IMR-90 (cell line): Measurements from ENCODE around the gene ASRGL1. TPM values are rescaled to one million over a fixed set of nuclear protein-coding genes. Genes with fewer than 3 reads are reported as not detected.

Experiments
- ATAC-seq: fragments of 200-7000 bp; cut with Tn5 transposase; 2 replicates; pipeline ENCODE4 v1.9.1; 2020; ENCODE audit warnings: low read depth, mild to moderate bottlenecking, moderate library complexity
- BruUV-seq: library from RNA; stranded (reverse); fragments of 400-500 nt; replicated peaks from 2 replicates; lab custom pipeline; 2021; lab: Mats Ljungman, UMichigan
- CTCF ChIA-PET: fragments of 300-600 bp; formaldehyde crosslinking; extraction: SDS; loops from one replicate; lab custom pipeline; 2021; ENCODE audit warnings: antibody characterized with exemption; lab: Yijun Ruan, JAX
- POLR2A ChIA-PET: fragments of 300-600 bp; sonication (Branson Sonifier 250); formaldehyde crosslinking; loops from one replicate; lab custom pipeline; 2022; ENCODE audit warnings: antibody characterized with exemption; ENCODE audit not compliant: unreplicated experiment; lab: Charles Lee
- DNase-seq: peaks from one replicate; pipeline ENCODE4 v3.0.0; 2013
- H2AFZ ChIP-seq: replicated peaks from 2 replicates; pipeline ENCODE3; 2013; ENCODE audit warnings: low read length, mild to moderate bottlenecking; ENCODE audit not compliant: poor library complexity
- H2AK5ac ChIP-seq: 2 replicates; pipeline ENCODE4 v1.6.1; 2013; ENCODE audit warnings: low read depth, low read length, inconsistent platforms
- H2AK9ac ChIP-seq: replicated peaks from 2 replicates; pipeline ENCODE3; 2013; ENCODE audit warnings: mild to moderate bottlenecking, low read depth, low read length, moderate library complexity; ENCODE audit not compliant: poor library complexity
- H2BK120ac ChIP-seq: 2 replicates; pipeline ENCODE4 v1.6.1; 2013; ENCODE audit warnings: low read depth, low read length, inconsistent platforms
- H2BK15ac ChIP-seq: 3 replicates; pipeline ENCODE4 v1.6.1; 2013; ENCODE audit warnings: low read depth, low read length, inconsistent platforms
- H2BK20ac ChIP-seq: 2 replicates; pipeline ENCODE4 v1.6.1; 2013; ENCODE audit warnings: low read depth, mild to moderate bottlenecking, inconsistent platforms, low read length, moderate library complexity
- H2BK5ac ChIP-seq: 2 replicates; pipeline ENCODE4 v1.6.1; 2013; ENCODE audit warnings: mild to moderate bottlenecking, low read depth, low read length, inconsistent platforms; ENCODE audit not compliant: poor library complexity, severe bottlenecking
- H3K14ac ChIP-seq: replicated peaks from 2 replicates; pipeline ENCODE4 v1.6.1; 2013; ENCODE audit warnings: low read depth, low read length, inconsistent platforms
- H3K18ac ChIP-seq: 2 replicates; pipeline ENCODE4 v1.6.1; 2013; ENCODE audit warnings: low read depth, low read length, control low read depth
- H3K23ac ChIP-seq: 2 replicates; pipeline ENCODE4 v1.6.1; 2013; ENCODE audit warnings: low read depth, low read length, inconsistent platforms
- H3K27ac ChIP-seq: 2 replicates; pipeline ENCODE4 v1.5.1; 2013; ENCODE audit warnings: mild to moderate bottlenecking, control low read depth, low read length; ENCODE audit not compliant: insufficient read depth
- H3K27me3 ChIP-seq: 2 replicates; pipeline ENCODE4 v1.6.1; 2013; ENCODE audit warnings: low read length; ENCODE audit not compliant: control insufficient read depth, insufficient read depth
- H3K36me3 ChIP-seq: 2 replicates; pipeline ENCODE4 v1.6.1; 2013; ENCODE audit warnings: low read length, mixed read lengths; ENCODE audit not compliant: control insufficient read depth, insufficient read depth
- H3K4ac ChIP-seq: 2 replicates; pipeline ENCODE4 v1.6.1; 2013; ENCODE audit warnings: low read depth, low read length, inconsistent platforms
- H3K4me1 ChIP-seq: 2 replicates; pipeline ENCODE4 v1.6.1; 2013; ENCODE audit warnings: low read length, mixed read lengths; ENCODE audit not compliant: control insufficient read depth, insufficient read depth
- H3K4me2 ChIP-seq: 2 replicates; pipeline ENCODE4 v1.6.1; 2013; ENCODE audit warnings: low read depth, mild to moderate bottlenecking, control low read depth, low read length, moderate library complexity
- H3K4me3 ChIP-seq: 2 replicates; pipeline ENCODE4 v1.5.1; 2013; ENCODE audit warnings: low read depth, mild to moderate bottlenecking, control low read depth, low read length, moderate library complexity; ENCODE audit not compliant: insufficient read depth
- H3K56ac ChIP-seq: 2 replicates; pipeline ENCODE4 v1.6.1; 2013; ENCODE audit warnings: low read length, inconsistent platforms; ENCODE audit not compliant: insufficient read depth; ENCODE audit errors: extremely low read depth
- H3K79me1 ChIP-seq, 2 experiments: 2 replicates each; pipeline ENCODE4 v1.6.1; 2013; ENCODE audit warnings: low read length in 2 of 2, inconsistent platforms in 1 of 2, low read depth in 1 of 2
- H3K9ac ChIP-seq: 2 replicates; pipeline ENCODE4 v1.6.1; 2013; ENCODE audit warnings: low read depth, low read length, control low read depth
- H3K9me1 ChIP-seq: 2 replicates; pipeline ENCODE4 v1.6.1; 2013; ENCODE audit warnings: low read length, inconsistent platforms; ENCODE audit not compliant: insufficient read depth
- H3K9me3 ChIP-seq: 2 replicates; pipeline ENCODE4 v1.6.1; 2013; ENCODE audit warnings: low read length; ENCODE audit not compliant: control insufficient read depth, insufficient read depth
- H4K20me1 ChIP-seq: 2 replicates; pipeline ENCODE4 v1.6.1; 2013; ENCODE audit warnings: low read length, inconsistent platforms; ENCODE audit not compliant: insufficient read depth
- H4K5ac ChIP-seq: 2 replicates; pipeline ENCODE4 v1.6.1; 2013; ENCODE audit warnings: mild to moderate bottlenecking, low read depth, low read length, control low read depth
- H4K8ac ChIP-seq, 2 experiments: 2 replicates each; pipeline ENCODE4 v1.6.1; 2013; ENCODE audit warnings: low read depth in 2 of 2, low read length in 2 of 2, control low read depth in 1 of 2, inconsistent platforms in 1 of 2
- H4K91ac ChIP-seq: 2 replicates; pipeline ENCODE4 v1.6.1; 2013; ENCODE audit warnings: low read depth, low read length, inconsistent platforms; ENCODE audit not compliant: insufficient read depth
- BHLHE40 ChIP-seq: fragments of 150-350 bp; IDR thresholded peaks from 2 replicates; pipeline ENCODE4 v1.6.1; 2016; ENCODE audit warnings: mild to moderate bottlenecking, low read depth, low read length
- CEBPB ChIP-seq: IDR thresholded peaks from 2 replicates; pipeline ENCODE4 v1.6.1; 2012; ENCODE audit warnings: low read depth, low read length, improper control_type of control experiment
- CHD1 ChIP-seq: IDR thresholded peaks from 2 replicates; pipeline ENCODE4 v1.6.1; 2012; ENCODE audit warnings: low read depth, low read length, improper control_type of control experiment
- FOS ChIP-seq: fragments of 150-350 bp; IDR thresholded peaks from 2 replicates; pipeline ENCODE4 v1.6.1; 2016; ENCODE audit warnings: low read depth, low read length
- MAFK ChIP-seq: IDR thresholded peaks from 2 replicates; pipeline ENCODE4 v1.6.1; 2012; ENCODE audit warnings: low read depth, low read length, improper control_type of control experiment
- MAZ ChIP-seq: IDR thresholded peaks from 2 replicates; pipeline ENCODE4 v1.6.1; 2012; ENCODE audit warnings: low read depth, mild to moderate bottlenecking, low read length, improper control_type of control experiment, moderate library complexity, borderline replicate concordance
- POLR2A ChIP-seq: IDR thresholded peaks from 2 replicates; pipeline ENCODE4 v1.6.1; 2012; ENCODE audit warnings: mild to moderate bottlenecking, low read depth, low read length
- RAD21 ChIP-seq: IDR thresholded peaks from 2 replicates; pipeline ENCODE4 v1.6.1; 2012; ENCODE audit warnings: low read length, improper control_type of control experiment
- RCOR1 ChIP-seq: IDR thresholded peaks from 2 replicates; pipeline ENCODE4 v1.6.1; 2012; ENCODE audit warnings: mild to moderate bottlenecking, low read length, improper control_type of control experiment; ENCODE audit not compliant: insufficient replicate concordance
- RFX5 ChIP-seq: IDR thresholded peaks from 2 replicates; pipeline ENCODE4 v1.8.0; 2012; ENCODE audit warnings: low read depth, mild to moderate bottlenecking, low read length, moderate library complexity
- SMC3 ChIP-seq: fragments of 150-350 bp; IDR thresholded peaks from 2 replicates; pipeline ENCODE4 v1.6.1; 2016; ENCODE audit warnings: low read depth, mild to moderate bottlenecking, antibody characterized with exemption, low read length, moderate library complexity
- dilution Hi-C: fragments of 300-500 bp; cut with HindIII; formaldehyde crosslinking; loops from one replicate; pipeline ENCODE4 v1.14.3; 2018; ENCODE audit warnings: low sequenced_read_pairs; ENCODE audit not compliant: unreplicated experiment
- in situ Hi-C: fragments of 300-500 bp; cut with MboI; formaldehyde crosslinking; loops from 3 replicates; pipeline ENCODE4 v1.14.3; 2019; ENCODE audit warnings: low sequenced_read_pairs, inconsistent platforms, mixed read lengths
- intact Hi-C: fragments of 100-400 bp; cut with micrococcal nuclease; formaldehyde crosslinking; loops from 2 replicates; pipeline ENCODE4 v1.10.0; 2022
- polyA plus RNA-seq, 3 experiments: library from polyadenylated mRNA; depleted of rRNA; stranded (reverse); fragments of >200 nt; gene quantifications; 2 replicates each; pipeline ENCODE4 v1.2.3, GENCODE V29; 2012; ENCODE audit warnings: low replicate concordance in 1 of 3
- total RNA-seq: library from RNA; depleted of rRNA; stranded (reverse); fragments of >200 nt; gene quantifications from 2 replicates; pipeline ENCODE4 v1.2.3, GENCODE V29; 2012
- TF ChIP-seq, protein P1 (sequence below): fragments of 150-350 bp; IDR thresholded peaks from 2 replicates; pipeline ENCODE4 v1.6.1; 2017; ENCODE audit warnings: mild to moderate bottlenecking, antibody characterized with exemption, low read length, low read depth
- TF ChIP-seq, protein P2 (sequence below): conservative IDR thresholded peaks from 2 replicates; pipeline ENCODE4 v1.5.1; 2012; ENCODE audit warnings: mild to moderate bottlenecking, low read depth, low read length, improper control_type of control experiment
- TF ChIP-seq, protein P3 (sequence below): fragments of 150-350 bp; IDR thresholded peaks from 2 replicates; pipeline ENCODE4 v1.6.1; 2016; ENCODE audit warnings: low read depth, mild to moderate bottlenecking, low read length, moderate library complexity, borderline replicate concordance

ASRGL1 gene
- total and polyA plus RNA-seq, 2 of the 4 experiments (the other 2 are of a cell fraction) = 0.72 TPM; not detected in 1

DNA sequence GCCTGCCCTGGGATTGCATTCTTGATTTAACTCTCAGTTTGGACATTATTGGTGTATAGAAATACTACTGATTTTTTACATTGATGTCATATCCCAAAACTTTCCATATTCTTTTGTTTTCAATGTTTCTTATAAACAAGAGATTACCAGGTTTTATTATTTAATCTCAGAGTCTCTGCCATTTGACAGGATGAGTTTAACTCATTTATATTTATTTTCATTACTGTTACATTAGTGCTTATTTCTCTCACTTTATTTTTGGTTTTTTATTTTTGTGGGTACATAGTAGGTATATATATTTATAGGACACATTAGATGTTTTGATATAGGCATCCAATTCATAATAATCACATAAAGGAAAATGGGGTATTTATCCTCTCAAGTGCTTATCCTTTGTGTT is 29.3 kb upstream of the ASRGL1 start:
- DNase-seq (no peak), ATAC-seq (no peak)
- in situ Hi-C loops (loop anchor here (25.0 kb wide), 1 partner anchor 446 kb away; no protein-coding TSS in a partner anchor), dilution Hi-C loops (no loop called here), intact Hi-C loops (no loop called here)
- TF ChIP-seq, protein P1, sequence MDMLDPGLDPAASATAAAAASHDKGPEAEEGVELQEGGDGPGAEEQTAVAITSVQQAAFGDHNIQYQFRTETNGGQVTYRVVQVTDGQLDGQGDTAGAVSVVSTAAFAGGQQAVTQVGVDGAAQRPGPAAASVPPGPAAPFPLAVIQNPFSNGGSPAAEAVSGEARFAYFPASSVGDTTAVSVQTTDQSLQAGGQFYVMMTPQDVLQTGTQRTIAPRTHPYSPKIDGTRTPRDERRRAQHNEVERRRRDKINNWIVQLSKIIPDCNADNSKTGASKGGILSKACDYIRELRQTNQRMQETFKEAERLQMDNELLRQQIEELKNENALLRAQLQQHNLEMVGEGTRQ = no peak
- TF ChIP-seq POLR2A (no peak), RAD21 (no peak), RCOR1 (no peak), MAFK (no peak), CHD1 (no peak), BHLHE40 (no peak), FOS (no peak), CEBPB (no peak), RFX5 (no peak), MAZ (no peak), SMC3 (no peak)
- TF ChIP-seq, protein P2, sequence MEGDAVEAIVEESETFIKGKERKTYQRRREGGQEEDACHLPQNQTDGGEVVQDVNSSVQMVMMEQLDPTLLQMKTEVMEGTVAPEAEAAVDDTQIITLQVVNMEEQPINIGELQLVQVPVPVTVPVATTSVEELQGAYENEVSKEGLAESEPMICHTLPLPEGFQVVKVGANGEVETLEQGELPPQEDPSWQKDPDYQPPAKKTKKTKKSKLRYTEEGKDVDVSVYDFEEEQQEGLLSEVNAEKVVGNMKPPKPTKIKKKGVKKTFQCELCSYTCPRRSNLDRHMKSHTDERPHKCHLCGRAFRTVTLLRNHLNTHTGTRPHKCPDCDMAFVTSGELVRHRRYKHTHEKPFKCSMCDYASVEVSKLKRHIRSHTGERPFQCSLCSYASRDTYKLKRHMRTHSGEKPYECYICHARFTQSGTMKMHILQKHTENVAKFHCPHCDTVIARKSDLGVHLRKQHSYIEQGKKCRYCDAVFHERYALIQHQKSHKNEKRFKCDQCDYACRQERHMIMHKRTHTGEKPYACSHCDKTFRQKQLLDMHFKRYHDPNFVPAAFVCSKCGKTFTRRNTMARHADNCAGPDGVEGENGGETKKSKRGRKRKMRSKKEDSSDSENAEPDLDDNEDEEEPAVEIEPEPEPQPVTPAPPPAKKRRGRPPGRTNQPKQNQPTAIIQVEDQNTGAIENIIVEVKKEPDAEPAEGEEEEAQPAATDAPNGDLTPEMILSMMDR = no peak
- TF ChIP-seq, protein P3, sequence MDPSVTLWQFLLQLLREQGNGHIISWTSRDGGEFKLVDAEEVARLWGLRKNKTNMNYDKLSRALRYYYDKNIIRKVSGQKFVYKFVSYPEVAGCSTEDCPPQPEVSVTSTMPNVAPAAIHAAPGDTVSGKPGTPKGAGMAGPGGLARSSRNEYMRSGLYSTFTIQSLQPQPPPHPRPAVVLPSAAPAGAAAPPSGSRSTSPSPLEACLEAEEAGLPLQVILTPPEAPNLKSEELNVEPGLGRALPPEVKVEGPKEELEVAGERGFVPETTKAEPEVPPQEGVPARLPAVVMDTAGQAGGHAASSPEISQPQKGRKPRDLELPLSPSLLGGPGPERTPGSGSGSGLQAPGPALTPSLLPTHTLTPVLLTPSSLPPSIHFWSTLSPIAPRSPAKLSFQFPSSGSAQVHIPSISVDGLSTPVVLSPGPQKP = no peak
- H3K79me1 ChIP-seq = no peaks in the 10 kb centered on the region
- H3K36me3 ChIP-seq = no peaks in the 10 kb centered on the region
- H4K91ac ChIP-seq = no peak overlapping the region
- H3K4me3 ChIP-seq = no peak overlapping the region
- no peaks in the 10 kb centered on the region for H3K9me1 ChIP-seq
- no peak overlapping the region for H3K9ac ChIP-seq
- H2BK5ac ChIP-seq = no peak overlapping the region
- no peak overlapping the region for H2BK15ac ChIP-seq
- H3K4me1 ChIP-seq = no peaks in the 10 kb centered on the region
- H4K20me1 ChIP-seq = no peaks in the 10 kb centered on the region
- POLR2A ChIA-PET = no interaction called here
- no peak overlapping the region for H3K4me2 ChIP-seq
- H2AK9ac ChIP-seq = no peak overlapping the region
- no peak overlapping the region for H2AK5ac ChIP-seq
- no peak overlapping the region for H3K23ac ChIP-seq
- no peak overlapping the region for H2BK20ac ChIP-seq
- H4K8ac ChIP-seq = no peak overlapping the region
- no peak overlapping the region for H3K4ac ChIP-seq
- peaks cover 7% of the 10 kb centered on the region; the same call in 1 of the 2 replicates for H3K27me3 ChIP-seq
- no peak overlapping the region for H2BK120ac ChIP-seq
- CTCF ChIA-PET = no interaction called here
- H4K5ac ChIP-seq = no peak overlapping the region
- H3K27ac ChIP-seq = no peak overlapping the region
- no peak overlapping the region for H3K56ac ChIP-seq
- no peak overlapping the region for H3K18ac ChIP-seq
- H2AFZ ChIP-seq = no peak overlapping the region
- BruUV-seq = no TSS peak
- no peaks in the 10 kb centered on the region for H3K9me3 ChIP-seq
- H3K14ac ChIP-seq = no peak overlapping the region
